Stimulated activated CD4-positive, alpha-beta T cell treated with anti-CD3 and anti-CD28 coated beads, Interleukin-1b, Interleukin-23, amount 100 ng/mL, for 48 hours (primary cell): Measurements from ENCODE around the gene CARD10.
A peak's percentile ranks its signal among the peaks of the same experiment; 100 is the strongest.

Experiments
- DNase-seq: peaks from one replicate; pipeline ENCODE4 v3.0.0-alpha.2; 2020

CARD10 gene, protein sequence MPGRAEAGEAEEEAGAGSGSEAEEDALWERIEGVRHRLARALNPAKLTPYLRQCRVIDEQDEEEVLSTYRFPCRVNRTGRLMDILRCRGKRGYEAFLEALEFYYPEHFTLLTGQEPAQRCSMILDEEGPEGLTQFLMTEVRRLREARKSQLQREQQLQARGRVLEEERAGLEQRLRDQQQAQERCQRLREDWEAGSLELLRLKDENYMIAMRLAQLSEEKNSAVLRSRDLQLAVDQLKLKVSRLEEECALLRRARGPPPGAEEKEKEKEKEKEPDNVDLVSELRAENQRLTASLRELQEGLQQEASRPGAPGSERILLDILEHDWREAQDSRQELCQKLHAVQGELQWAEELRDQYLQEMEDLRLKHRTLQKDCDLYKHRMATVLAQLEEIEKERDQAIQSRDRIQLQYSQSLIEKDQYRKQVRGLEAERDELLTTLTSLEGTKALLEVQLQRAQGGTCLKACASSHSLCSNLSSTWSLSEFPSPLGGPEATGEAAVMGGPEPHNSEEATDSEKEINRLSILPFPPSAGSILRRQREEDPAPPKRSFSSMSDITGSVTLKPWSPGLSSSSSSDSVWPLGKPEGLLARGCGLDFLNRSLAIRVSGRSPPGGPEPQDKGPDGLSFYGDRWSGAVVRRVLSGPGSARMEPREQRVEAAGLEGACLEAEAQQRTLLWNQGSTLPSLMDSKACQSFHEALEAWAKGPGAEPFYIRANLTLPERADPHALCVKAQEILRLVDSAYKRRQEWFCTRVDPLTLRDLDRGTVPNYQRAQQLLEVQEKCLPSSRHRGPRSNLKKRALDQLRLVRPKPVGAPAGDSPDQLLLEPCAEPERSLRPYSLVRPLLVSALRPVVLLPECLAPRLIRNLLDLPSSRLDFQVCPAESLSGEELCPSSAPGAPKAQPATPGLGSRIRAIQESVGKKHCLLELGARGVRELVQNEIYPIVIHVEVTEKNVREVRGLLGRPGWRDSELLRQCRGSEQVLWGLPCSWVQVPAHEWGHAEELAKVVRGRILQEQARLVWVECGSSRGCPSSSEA

DNA sequence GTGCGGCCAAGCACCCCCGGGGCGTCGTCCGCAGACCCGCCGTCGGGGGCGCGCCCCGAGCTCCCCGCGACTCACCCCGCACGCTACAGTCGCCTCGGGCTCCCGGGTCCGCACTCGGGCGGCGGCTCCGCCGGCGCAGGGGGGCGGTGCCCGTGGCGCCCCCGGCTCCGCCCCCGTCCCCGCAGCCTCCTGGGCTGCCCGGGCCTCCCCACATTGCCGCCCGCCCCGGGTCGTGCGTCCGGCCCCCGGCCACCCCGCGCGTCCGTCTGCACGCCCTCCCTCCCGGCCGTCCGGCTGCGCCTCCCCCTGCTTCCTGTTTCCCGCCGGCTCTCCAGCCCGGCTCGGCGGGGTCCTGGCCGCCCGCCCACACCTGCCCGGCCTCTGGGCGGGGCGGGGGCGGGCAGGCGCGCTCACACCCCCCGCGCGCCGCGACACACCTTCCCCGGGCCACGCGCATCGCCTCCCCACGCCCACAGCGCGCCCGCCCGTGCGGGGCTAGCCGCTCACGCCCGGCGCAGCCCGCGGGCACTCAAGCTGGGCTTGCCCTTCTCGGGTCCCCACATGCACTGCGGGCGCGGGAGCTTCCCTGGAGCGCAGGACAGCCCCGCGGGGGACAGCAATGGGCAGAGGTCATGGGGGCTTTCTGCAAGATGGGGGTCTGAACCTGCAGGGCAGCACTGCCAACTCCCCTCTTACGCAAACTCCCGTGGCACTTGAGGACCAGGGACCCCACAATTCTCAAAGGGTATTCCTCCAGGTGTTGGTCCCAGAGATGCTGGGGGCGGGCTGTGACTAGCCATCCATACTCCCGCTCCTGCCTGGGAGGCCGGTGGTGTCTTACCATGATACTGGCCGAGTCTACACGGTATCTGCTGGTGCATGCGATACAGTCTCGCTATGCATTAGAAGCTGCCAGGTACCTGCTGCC is at the start of gene CARD10:
CARD10 (minus strand) TSS at position 148 of the 928 bp plus-strand sequence. CDS start 215 bp downstream, outside the sequence.
- DNase-seq, result no peak

DNA sequence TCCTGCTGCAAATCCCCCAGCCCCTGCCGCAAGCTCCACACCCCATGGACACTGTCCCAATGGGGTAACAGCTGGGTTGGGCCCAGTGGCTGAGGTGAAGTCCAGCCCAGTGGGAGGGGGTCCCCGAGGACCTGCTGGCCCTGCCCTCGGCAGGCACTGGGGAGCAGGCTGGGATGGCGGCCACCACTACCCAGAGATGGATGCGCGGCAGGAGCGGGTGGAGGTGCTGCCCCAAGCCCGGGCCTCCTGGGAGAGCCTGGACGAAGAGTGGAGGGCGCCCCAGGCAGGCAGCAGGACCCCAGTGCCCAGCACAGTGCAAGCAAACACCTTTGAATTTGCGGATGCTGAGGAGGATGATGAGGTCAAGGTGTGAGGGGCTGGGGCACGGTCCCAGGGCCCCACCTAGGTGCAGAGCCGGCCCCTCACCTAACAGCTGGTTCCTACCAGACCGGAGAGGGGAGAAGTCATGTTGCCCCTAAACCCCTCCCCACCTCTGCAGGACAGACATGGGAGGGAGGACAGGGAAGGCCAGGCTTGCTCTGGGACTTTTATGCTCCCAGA is 49.3 kb upstream of the CARD10 start:
- DNase-seq, result no peak

DNA sequence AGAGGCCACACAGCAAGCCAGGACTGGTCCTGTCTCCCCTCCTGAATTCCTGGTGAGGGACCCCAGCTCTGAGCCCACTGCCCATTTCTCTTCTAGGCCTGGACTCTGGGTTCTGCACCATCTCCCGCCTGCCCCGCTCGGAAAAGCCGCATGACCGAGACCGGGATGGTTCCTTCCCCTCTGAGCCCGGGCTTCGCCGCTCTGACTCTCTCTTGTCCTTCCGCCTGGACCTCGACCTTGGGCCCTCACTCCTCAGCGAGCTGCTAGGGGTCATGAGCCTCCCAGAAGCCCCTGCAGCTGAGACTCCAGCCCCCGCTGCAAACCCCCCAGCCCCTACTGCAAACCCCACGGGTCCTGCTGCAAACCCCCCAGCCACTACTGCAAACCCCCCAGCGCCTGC is 48.8 kb upstream of the CARD10 start:
- no peak for DNase-seq

DNA sequence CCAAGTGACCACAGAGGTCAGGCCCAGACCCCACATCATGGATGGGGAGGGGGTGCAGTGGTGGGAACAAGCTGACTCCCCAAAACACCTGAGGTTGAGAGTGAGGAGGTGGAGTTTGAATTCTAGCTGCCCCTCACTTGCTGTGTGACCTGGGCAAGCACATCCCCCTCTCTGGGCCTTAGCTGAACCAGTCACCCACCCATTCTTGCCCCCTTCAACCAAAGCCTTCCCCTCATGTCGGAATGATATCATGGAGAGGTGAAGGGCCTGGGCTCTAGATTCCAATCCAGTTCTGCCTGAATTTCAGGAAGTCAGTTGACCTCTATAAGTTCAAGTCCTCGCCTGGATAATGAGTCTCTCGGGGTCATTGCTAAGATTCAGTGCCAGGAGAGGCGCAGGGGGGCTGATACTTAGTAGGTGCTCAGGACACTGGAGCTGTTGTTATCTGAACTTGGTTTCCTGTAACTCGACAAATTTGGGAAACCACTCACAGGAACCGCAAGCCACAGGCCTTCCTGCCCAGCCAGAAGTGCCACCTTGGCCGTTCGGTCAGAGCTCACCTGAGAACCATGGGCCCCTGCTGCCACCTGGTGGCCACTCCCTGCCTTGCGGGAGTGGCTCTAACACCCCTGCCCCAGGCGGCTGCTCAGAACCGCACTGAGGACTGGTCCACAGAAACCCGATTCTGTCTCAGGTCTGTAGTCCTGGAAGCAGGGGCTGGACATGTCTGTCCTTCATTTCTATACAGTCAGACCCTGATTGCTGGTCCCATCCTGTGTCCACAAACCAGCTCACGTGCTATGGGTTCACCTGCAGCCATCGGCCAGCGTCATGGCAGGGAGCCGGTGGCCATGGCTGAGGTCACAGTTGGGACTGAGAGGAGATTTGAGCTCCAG is 47.9 kb upstream of the CARD10 start:
- peak; percentile 90 for DNase-seq

DNA sequence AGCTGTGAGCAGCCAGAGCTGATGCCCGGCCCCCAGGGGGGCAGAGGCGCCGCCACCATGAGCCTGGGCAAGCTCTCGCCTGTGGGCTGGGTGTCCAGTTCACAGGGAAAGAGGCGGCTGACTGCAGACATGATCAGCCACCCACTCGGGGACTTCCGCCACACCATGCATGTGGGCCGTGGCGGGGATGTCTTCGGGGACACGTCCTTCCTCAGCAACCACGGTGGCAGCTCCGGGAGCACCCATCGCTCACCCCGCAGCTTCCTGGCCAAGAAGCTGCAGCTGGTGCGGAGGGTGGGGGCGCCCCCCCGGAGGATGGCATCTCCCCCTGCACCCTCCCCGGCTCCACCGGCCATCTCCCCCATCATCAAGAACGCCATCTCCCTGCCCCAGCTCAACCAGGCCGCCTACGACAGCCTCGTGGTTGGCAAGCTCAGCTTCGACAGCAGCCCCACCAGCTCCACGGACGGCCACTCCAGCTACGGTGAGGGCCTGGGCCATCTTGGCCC is 47.2 kb upstream of the CARD10 start:
- DNase-seq, result peak; percentile 22

DNA sequence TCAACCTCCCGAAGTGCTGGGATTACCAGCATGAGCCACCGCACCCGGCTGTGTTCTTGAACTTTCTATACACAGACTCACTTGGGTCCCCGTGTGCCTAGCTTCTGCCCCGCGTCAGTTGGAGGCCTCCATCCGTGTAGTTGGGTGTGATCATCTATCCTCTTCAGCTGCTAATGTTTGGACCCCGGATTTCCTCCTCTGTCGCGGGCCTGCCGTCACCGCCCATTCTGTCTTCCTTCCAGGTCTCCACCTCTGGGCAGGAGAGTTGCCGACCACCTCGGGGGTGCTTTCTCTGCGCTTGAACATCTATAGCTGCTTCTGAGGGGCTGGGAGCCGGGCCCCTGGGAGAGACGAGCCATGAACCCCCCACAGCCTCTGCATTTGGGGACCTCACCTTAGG is 46.6 kb upstream of the CARD10 start:
- DNase-seq, result no peak

DNA sequence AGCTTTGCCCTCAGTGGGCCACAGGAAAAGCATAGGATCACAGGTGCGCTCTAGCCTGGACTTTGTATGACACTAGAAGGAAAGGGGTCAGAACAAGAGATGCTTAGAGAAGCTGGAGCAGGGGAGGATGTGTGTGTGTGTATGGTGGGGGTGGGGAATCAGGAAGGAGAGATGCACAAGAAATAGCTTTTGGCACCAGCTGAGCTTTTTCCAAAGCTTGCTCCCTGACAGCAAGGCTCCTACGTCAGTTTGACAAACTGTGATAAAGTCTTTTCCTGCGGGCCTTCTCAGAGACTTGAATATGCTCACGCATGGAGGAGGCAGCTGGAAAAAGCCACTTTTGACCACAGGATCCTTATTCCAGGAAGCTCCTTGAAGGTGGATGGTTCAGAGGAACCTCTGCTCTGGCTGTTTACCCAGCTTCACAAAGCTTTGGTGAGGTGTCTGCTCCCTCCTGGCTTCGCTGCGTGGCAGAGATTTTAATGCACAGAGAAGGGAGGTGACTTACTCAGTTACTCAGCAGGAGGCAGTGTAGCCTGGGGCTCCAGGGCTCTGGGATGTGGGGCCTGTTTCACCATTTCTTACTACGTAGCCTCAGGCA is 45.0 kb upstream of the CARD10 start:
- no peak for DNase-seq

DNA sequence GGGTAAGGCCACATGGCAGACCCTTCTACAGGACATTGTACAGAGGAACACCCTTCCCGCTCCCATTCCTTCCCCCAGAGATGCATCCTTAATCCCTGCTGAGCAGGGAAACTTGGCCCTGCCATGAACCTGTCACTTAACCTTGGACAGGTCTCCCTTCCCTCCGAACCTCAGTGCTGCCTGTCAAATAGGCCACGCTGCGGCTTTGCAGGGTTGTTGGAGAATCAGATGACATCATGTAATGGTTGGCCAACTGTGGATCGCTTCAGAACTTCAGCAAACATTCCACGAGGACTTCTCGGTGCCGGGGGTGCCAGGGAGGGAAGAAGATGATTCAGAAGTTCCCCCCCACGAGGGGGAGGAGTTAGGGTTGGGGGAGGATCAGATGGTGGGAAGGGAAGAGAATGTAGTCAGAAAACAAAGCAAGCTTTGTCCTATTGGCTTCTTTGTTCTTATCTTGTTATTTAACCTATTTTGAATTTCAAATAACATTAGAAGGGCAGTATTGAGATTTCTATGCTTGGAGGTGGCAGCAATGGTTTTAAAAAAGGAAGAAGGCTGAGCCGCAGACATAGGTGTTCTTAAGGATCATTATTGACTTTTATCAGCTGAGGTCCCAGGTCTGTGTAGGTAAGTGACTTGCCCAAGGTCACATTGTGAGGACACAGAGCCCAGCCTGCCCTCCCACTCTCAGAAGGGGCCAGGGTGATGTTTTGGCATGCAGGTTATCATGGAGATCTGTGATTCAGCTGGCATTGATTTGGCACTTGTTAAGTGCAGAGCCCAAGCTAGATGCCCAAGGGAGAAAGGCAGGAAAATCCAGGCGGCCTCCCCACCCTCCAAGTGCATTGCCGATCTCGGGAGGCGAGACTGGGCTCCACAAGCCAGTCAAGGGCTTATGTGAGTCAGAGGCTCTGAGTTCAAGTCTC is 44.2 kb upstream of the CARD10 start:
- DNase-seq, result no peak

DNA sequence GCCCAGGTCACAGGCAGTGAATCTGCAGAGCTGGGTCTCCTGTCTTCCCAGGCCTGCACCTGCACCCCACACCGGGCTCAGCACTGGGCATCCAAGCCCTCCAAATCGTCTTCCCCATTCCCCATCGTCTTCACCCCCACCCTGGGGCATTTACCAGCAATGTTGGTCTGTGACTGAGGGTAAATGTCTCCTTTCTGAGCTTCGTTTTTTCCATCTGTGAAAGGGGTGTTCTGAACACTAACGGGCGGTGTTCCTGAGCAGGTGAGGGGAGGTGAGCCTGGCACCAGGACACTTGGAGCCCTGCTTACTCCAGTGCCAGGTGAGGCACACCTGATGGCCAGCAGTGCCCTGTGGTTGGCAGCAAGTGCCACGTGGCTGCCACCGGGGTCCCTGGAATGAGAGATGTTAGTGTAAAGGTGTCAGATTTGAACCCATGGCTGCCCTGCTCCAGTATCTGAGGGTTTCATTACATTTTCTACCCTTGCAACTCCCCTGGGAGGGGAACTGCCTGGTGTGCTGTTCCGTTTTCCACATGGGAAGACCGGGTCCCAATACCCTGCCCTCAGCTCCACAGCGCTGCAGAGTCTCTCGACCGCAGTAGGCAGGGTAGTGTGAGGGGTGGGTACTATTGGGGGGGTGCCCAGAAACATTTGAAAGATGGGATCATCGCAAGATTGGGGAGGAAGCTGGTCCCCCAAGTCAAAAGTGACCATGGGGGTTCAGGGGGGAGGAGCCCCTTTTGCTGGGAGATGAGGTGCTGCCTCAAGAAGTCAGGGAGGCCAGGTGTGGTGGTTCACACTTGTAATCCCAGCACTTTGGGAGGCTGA is 43.0 kb upstream of the CARD10 start:
- no peak for DNase-seq

DNA sequence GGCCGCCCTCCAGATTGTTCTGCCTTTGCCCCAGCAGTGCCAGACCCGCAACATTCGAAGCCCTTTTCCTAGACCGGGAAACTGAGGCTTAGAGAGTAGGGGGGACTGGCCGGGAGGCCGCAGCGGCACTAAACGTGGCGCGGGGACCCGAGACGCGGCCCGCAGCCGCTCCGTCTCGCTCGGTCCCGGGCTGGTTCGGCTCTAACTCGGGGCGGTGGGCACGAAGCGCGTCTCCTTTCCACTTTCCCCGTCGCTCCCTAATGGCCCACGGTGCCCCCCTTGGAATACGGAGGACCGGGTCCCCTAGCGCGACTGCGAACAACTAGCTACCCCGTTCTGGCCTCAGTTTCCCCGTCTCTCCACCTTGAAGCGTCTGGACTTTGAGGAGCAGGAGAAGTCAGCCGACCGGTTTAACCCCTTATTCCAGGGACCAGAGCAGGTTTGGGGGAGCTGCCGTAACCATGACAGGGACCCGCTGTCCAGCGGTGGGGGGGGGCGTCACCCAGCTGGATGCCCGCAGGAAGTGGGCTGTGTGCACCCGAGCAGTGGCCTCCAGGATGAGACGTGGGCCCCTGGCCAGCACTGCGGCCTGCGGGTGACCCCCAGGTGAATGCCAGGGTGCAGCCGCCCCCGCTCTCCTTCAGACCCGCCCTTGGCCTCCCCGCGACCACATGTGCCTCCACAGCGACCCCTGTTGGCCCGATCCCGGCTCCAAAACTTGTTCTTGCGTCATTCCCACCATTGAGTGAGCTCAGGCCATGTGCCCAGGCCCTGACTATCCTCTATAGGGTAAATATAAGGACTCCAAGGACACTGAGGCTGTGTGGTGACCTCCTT is 42.2 kb upstream of the CARD10 start:
- DNase-seq, result peak; percentile 84

DNA sequence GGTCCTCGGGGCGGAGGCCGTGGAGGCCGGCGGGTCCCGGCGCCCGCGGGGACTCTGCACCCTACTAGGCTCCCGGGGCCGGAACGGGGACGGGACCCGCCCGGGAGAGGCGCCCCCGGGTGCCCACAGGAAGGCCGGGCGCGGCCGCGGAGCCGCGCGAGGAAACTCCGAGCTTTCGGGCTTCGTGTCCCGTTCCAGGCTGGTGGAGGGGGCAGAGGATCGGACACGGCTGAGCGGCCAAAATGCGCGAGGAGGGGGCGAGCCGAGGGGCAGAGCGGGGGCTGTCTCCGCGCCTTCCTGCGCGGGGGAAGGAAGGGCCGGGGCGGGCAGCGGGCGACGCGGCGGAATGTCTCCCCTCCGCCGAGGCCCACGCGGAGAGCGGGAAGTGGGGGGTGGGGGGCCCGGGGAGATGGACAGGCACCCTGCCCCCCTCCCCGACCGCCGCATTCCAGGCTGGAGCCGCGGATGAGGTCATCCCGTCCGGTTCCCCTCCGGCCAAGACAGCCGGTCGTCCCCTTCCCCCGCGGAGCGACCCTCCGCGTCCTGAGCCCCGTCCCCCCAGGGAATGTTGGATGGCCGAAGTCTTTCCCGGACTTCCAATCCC is 41.5 kb upstream of the CARD10 start:
- DNase-seq, result no peak

DNA sequence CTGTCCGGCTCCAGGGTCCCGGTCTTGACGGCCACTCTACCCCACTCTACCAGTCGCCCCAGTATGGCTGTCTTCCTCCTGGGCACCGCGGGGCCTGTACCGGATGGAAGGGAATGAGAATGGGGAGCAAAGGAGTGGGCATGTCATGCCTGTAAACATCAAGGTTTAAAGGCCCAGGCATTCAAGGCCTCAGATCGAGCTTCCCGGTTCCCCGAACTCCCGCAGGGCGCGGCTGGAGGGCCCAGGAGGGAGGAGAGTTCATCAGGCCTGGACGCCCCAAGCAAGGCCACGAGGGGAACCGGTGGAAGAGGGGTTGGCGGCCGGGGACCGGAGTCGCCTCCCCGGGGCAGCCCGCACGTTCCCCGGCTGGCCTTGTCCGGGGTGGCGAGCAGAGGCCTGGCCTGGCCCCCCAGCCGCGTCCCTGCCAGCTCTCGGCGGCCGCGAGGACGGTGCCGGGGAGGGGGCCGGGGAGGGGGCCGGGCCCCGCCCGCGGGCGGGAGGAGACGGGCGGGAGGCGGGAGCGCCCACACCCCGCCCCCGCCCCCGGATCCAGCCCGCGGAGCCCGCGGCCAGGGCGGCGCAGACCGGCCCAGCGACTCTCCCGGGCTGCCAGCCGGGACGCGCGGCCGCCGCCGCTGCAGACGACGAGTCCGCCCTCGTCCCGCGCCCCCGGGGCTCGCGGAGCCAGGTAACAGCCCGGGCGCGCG is 40.8 kb upstream of the CARD10 start, which contains the start of gene CDC42EP1:
CDC42EP1 (plus strand) TSS at position 580 of the 707 bp plus-strand sequence. CDS start 5,870 bp downstream, outside the sequence.
- DNase-seq, result no peak

DNA sequence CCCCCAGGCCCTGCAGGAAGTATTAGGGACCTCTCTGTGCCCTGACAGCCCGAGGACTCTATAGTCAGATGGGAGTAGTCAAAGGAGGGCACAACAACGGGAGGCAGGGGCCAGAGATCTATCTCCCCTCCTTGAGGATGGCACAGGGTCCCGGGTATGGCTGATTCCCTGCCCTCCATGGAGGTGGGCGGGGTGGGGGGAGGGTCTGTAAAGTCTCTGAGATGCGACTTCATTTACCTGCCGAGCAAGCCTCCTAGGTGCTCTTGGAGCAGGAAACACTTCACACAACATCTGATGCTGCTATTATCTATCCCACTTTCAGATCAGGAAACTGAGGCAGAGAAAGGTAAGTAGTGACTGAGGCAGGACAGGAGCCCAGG is 40.3 kb upstream of the CARD10 start:
- no peak for DNase-seq

DNA sequence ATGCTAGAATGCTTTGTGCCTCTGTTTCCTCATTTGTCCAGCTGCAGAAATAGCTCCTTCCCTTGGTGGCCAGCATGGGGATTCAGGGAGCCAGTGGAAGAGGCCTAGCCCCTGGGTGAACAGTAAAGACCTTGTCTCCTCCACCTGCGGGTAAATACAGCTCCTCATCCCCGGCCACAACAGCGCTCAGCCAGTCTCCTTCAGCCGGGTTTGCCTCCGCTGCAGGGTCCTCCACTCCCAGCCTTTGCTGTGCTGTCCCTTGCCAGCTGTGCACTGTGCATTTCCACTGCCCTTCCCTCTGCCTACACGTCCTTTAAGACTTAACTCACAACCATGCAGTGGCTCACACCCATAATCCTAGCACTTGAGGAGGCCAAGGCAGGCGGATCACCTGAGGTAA is 39.6 kb upstream of the CARD10 start:
- DNase-seq, result no peak

DNA sequence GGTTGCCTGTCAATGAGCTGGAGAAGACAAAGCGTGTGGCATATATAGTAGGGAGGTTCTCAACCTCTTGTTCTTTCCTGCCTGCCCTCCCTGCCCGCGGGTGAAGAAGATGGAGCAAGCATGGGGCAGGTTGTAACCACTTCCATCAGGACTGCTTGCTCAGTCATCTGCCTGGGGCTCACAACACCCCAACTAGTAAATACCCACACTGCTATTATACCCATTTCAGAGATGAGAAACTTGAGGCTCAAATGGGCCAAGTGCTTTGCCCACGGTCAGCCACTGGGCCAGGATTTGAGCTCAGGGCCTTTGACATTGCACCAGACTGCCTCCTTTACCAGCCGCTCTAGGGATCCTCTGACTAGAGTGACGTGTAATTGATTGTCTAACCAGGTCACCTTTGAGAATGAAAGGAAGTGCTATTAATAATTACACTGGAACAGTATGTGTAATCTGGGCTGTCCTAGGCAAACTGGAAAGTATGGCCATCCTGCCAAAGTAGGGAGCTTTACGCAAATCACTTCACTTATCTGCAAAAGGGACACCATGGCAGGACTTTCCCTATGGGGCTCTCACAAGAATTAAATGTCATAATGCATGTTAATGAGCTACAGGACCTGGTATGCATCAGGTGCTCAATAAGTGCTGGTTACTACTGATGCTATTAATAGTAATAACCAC is 38.2 kb upstream of the CARD10 start:
- no peak for DNase-seq

DNA sequence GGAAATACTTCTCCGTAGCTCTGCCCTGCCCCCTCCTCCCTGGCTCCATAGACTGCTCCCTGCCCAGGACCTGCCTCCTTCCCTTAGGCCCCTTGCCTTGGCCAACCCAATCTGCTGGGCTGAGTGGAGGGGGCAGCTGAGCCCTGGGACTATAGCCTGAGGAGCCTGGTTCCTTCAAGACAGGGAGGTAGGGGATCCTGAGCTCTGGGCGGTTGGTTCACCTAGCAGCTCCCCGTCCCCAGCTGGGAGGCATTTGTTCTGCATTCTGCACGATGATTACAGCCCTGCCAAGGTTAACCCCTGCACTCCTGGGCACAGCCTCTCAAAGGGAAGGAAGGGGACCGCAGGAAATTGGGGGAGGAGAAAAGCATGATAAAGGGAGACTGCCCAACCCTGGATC is 37.5 kb upstream of the CARD10 start:
- DNase-seq, result no peak
